Measurements from ENCODE around the gene INVS.
"Not testable (repeated sequence)": the region's sequence is repeated elsewhere in the genome, so short reads cannot be mapped to it uniquely, and the experiment has no call there.

INVS gene

GRCh38 chr9:100202806-100203205, 103.8 kb downstream of the INVS start:
- DNase-seq: no peak

GRCh38 chr9:100204796-100205195, 105.8 kb downstream of the INVS start:
- no peak for DNase-seq

- no peak for DNase-seq
Observed at GRCh38 chr9:100206899-100207298, 107.9 kb downstream of the INVS start.

GRCh38 chr9:100208673-100209072, 109.6 kb downstream of the INVS start:
- DNase-seq: no peak

GRCh38 chr9:100211476-100211875, 112.4 kb downstream of the INVS start:
- no peak for DNase-seq

GRCh38 chr9:100213730-100214477, 114.9 kb downstream of the INVS start:
- no peak for DNase-seq

- DNase-seq: no peak
Observed at GRCh38 chr9:100216178-100216787, 117.2 kb downstream of the INVS start.

GRCh38 chr9:100217536-100217935, 118.5 kb downstream of the INVS start:
- DNase-seq: no peak

GRCh38 chr9:100219347-100219746, 120.3 kb downstream of the INVS start:
- no peak for DNase-seq

- no peak for DNase-seq
Observed at GRCh38 chr9:100220936-100221335, 121.9 kb downstream of the INVS start.

GRCh38 chr9:100221538-100221937, 122.5 kb downstream of the INVS start:
- no peak for DNase-seq

- DNase-seq: no peak
Observed at GRCh38 chr9:100222674-100223073, 123.6 kb downstream of the INVS start.

GRCh38 chr9:100227636-100228035, 128.6 kb downstream of the INVS start:
- DNase-seq: no peak

- no peak for DNase-seq
Observed at GRCh38 chr9:100228352-100228869, 129.4 kb downstream of the INVS start.

GRCh38 chr9:100229136-100229535, 130.1 kb downstream of the INVS start:
- DNase-seq: no peak

GRCh38 chr9:100229561-100229960, 130.5 kb downstream of the INVS start:
- DNase-seq: no peak

- not testable (repeated sequence) for DNase-seq
Observed at GRCh38 chr9:100236986-100237385, 137.9 kb downstream of the INVS start.

GRCh38 chr9:100240512-100240911, 141.5 kb downstream of the INVS start:
- no peak for DNase-seq

- DNase-seq: no peak
Observed at GRCh38 chr9:100267211-100267610, 168.2 kb downstream of the INVS start.

GRCh38 chr9:100268271-100268670, 169.2 kb downstream of the INVS start:
- no peak for DNase-seq

GRCh38 chr9:100269656-100270055, 170.6 kb downstream of the INVS start:
- DNase-seq: no peak

- DNase-seq: no peak
Observed at GRCh38 chr9:100277166-100277979, 178.3 kb downstream of the INVS start.

GRCh38 chr9:100281066-100281465, 182.0 kb downstream of the INVS start:
- no peak for DNase-seq
